ENCODE measurements around the gene CACNG5.

Gene CACNG5

DNA sequence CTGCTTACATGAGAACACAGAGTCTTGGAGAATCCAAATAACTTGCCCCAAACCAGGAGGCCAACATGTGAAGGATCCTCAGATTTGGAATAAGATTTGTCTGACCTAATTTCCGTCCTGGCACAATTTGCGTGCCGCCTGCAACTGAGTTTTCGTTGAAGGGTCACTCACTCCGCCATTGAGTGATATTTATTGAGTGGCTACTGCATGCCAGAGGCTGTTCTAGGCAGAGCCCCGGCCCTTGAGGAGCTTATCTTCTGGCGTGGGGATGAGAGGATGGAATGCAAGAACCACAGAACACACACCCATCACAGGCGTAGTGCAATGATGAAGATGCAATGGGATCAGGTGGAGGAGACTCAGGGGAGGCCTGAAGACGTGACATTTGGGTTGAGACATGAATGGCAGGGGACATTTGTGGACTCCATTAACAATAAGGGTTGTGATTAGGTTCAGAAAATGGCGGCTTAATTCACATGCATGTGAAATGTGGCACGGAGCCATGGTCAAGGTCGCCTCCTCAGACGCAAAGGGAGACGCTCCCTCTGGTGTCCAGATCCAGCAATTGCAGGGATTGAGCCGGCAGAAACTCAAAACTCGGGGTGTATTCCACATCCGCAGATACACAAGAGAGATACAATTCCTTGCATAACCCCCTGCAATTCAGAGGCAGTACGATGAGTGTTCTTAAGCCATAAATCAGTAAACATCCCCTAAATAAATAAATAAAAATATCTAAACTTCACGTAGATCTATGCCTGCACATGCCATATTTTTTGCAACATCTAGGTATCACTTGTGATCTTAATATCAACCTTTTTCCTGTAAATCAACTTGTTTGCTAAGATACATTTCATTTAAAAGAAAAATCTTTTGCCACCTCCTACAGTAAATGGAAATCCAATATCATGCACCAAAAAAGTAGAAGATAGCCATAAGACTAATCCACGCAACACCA is 71.7 kb downstream of the CACNG5 start:
- DNase-seq (ENCODE audit: low read depth), result peak; percentile 48

DNA sequence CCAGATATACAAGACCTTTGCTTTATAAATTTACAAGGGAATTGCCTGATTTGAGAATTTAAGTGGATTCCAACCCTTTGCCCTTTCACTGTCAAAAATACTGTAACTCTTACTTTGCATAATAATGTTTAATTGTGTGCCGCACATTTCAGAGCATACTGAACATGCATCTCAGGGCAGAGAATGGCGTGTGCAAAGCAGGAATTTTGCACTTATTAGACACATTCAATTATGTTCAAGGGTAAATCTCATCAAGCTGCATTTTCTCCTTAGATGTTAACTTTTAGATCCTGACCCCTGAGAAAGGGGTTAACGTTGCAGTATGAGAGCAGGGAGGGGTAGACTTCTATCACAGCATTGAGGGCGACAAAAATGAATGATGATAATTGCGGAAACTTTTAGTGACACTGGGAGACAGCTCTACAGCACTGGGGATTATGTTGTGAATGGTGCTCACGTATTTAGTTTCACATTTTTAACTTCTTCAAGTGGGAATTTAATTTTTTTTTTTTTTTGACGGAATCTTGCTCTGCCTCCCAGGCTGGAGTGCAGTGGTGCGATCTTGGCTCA is 75.0 kb downstream of the CACNG5 start:
- DNase-seq (ENCODE audit: low read depth), result no peak

DNA sequence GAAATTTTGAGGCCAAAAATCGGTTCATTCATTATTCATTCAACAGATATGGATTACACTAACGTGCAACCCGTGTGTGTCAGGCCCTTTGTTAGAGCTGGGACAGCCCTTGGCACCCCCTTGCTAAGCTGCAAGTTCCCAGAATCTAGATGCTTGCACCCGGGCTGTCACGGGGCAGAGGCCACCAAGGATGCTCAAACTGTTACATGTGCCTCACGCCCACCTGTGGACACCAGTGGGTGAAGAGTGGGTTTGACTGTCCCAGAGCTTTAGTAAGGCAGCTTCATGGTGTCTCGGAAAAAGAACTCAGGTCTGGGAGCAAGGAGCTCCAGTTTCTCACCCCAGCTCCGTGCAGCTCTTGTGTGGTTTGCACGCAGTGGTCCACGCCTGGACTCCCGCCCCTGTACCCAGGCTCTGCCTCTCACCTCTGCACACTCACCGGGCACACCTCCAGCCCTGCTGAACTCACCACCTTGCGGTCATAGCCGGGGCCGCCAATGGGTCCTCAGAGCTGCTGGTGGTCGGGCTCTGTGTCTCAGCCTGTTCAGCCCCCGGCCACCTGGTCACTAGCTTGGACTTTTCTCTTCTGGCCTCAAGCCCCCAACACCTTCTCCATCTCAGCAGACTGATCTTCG is 75.9 kb downstream of the CACNG5 start:
- no peak for DNase-seq (ENCODE audit: low read depth)

DNA sequence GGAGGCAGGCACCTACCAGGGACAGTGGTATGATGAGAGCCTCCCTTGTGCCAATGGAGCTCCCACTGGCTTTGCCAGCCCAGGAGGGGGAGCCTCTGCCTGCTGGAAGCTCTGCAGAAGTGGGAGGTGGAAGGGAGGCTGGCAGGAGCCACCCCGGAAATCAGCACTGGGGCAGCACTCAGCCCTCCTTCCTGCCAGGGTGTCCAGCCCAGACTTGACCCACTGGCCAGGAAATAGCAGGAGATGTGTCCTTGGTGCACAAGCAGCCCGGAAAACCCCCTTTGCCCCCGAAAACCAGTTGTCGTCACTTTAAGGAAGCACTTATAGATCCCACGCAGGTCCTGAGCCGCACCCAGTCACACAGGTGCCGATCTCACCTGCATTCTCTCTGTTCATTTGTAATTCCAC is 80.3 kb downstream of the CACNG5 start:
- DNase-seq (ENCODE audit: low read depth), result no peak

DNA sequence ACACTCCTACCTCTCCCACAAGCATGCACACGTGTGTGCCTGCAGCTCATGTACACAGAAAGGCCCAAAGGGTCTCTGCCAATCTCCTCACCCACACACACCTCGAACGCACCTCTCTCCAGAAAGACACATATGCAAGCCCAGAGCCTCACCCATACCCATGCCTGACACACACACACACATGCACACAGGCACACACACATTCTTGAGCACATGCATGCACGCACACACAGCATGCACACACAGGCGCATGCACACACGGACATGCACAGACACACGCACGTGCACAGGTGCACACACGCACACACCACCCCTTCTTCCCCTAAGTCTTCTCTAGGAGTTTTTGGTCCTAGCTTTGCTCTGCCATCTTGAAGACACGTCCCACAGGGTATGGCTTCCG is 80.9 kb downstream of the CACNG5 start:
- no peak for DNase-seq (ENCODE audit: low read depth)

DNA sequence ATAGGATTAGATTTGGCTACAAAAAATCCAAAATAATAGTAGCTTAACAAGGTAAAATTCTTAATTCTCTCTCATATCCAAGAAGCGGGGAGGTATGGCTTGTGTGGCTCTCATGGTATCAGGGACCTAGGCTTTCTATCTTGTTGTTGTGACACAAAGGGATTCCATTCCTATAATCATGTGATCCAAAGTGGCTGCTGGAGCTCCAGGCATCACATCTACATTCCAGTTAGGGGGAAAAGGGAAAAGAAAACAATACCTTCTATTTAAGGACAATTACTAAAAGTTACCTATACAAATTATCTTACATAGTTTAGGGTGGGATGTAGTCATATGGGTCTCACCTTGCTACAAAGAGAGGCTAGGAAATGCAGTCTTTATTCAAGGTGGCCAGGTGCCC is 82.0 kb downstream of the CACNG5 start:
- no peak for DNase-seq (ENCODE audit: low read depth)

GRCh38 chr17:66918896-66919295 is 84.0 kb downstream of the CACNG5 start:
- DNase-seq (ENCODE audit: low read depth), result no peak

- no peak for DNase-seq (ENCODE audit: low read depth)
Observed at GRCh38 chr17:66920435-66920834, 85.5 kb downstream of the CACNG5 start.

GRCh38 chr17:66920950-66921349 is 86.0 kb downstream of the CACNG5 start:
- DNase-seq (ENCODE audit: low read depth), result no peak

GRCh38 chr17:66923886-66924285 is 89.0 kb downstream of the CACNG5 start:
- no peak for DNase-seq (ENCODE audit: low read depth)

GRCh38 chr17:66925811-66926500 is 91.0 kb downstream of the CACNG5 start:
- DNase-seq (ENCODE audit: low read depth), result no peak

- no peak for DNase-seq (ENCODE audit: low read depth)
Observed at GRCh38 chr17:66928949-66929348, 94.0 kb downstream of the CACNG5 start.

GRCh38 chr17:66929591-66929990 is 94.7 kb downstream of the CACNG5 start:
- DNase-seq (ENCODE audit: low read depth), result no peak

DNA sequence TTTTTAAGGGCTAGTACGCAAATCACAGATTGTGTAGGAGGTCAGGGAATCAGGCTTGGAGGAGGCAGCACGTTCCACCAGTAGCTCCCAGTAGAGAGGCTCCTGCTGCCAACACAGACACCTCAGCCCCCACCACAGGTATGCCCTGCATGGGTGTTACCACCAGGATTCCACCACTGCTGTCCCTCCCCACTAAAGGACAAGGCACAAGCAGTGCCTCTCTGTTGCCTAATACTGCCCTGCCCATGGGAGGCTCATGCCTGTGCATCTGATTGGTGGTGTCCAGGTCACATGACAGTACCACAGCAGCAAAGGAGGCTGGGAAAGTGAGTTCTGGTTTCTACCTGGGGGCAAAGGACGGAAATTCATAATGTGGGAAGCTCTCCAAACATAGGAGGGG is 96.0 kb downstream of the CACNG5 start:
- DNase-seq (ENCODE audit: low read depth), result no peak

DNA sequence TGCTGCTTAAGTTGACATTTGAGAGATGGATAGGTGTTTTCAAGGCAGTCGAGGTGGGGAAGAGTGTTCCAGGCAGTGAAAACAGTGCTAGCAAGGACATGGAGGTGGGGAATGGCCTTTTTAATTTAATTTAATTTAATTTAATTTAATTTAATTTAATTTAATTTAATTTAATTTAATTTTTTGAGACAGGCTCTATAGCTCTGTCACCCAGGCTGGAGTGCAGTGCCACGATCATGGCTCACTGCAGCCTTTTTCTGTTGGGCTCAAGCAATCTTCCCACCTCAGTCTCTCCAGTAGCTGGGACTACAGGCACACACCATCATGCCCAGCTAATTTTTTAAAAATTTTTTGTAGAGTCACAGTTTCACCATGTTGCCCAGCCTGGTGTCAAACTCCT is 97.4 kb downstream of the CACNG5 start:
- DNase-seq (ENCODE audit: low read depth), result no peak

- DNase-seq (ENCODE audit: low read depth), result no peak
Observed at GRCh38 chr17:66934040-66934439, 99.1 kb downstream of the CACNG5 start.

Data from stimulated activated CD8-positive, alpha-beta memory T cell treated with anti-CD3 and anti-CD28 coated beads, Interleukin-4, amount 100 ng/mL, for 24 hours (primary cell).